ENCODE data around the gene NFE2L1.

The NFE2L1 gene

DNA sequence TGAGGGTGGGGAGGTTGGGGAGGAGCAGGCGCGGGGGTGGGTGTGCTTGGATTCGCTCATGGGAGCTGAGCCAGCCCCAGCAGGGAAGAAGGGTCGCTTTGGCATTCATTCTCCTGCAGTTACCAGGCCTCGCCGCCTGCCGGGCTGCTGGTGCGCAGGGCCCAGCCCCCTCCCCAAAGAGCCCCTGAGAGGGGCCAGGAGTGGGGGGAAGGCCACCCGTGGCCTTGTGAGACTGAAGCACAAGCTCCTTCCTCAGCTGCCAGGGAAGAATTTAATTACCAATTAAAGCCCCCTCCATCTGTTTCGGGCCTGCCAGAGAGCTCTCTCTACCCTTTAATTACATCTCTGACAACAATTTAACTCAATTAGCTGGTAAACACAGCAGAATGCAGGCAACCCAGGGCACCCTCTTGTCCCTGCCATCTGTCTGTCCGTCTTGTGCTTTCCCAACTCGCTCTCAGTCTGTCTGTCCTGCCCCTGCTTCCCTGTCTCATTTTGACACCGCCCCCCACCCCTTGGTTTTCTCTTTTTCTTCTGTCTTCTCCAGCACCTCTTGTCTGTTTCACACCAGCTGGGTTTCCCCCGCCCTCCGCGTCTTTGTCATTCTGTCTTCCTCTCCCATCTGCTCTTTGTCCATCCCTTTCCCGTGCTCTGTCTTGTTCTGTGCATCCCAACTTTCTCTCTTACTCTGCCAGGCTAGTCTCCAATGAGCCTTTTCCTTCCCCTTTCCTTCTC lies 44.6 kb upstream of the NFE2L1 start:
- Histone ChIP-seq H3K27me3 (replicated peaks; ENCODE audit: control insufficient read depth, insufficient read depth, low read length) (no peaks in the 10 kb centered on the region), H3K36me3 (ENCODE audit: control insufficient read depth, insufficient read depth, low read length) (no peaks in the 10 kb centered on the region), H3K4me3 (replicated peaks; ENCODE audit: low read depth, low read length) (no peak overlapping the region)
- DNase-seq (ENCODE audit: extremely low read depth, insufficient read length): peak; percentile 33
- TF ChIP-seq CTCF (IDR thresholded peaks at IDR 0.05; ENCODE audit: insufficient read depth, low read length, poor library complexity, severe bottlenecking): no peak

DNA sequence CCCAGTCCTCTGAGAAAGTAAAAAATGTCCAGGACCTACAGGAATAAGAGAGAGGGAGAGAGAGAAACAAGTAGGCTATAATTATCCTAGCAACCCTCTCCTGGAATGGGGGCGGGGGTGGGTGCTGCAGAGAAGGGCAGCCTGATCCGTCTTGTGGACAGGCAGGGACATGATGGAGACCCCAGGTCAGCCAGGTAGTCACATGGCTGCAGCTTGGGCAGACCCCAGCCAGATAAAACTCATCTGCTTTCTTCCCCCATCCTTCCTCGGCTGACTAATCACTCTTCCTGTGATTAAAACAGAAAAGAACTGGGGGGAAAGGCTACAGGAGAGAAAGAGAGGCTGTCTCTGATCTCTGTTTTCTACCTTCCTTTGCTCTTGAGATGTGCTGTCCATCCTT lies 43.2 kb upstream of the NFE2L1 start:
- Histone ChIP-seq H3K4me3 (replicated peaks; ENCODE audit: low read depth, low read length) (no peak overlapping the region), H3K36me3 (ENCODE audit: control insufficient read depth, insufficient read depth, low read length) (no peaks in the 10 kb centered on the region), H3K27me3 (replicated peaks; ENCODE audit: control insufficient read depth, insufficient read depth, low read length) (no peaks in the 10 kb centered on the region)
- TF ChIP-seq CTCF (IDR thresholded peaks at IDR 0.05; ENCODE audit: insufficient read depth, low read length, poor library complexity, severe bottlenecking): no peak
- no peak for DNase-seq (ENCODE audit: extremely low read depth, insufficient read length)

DNA sequence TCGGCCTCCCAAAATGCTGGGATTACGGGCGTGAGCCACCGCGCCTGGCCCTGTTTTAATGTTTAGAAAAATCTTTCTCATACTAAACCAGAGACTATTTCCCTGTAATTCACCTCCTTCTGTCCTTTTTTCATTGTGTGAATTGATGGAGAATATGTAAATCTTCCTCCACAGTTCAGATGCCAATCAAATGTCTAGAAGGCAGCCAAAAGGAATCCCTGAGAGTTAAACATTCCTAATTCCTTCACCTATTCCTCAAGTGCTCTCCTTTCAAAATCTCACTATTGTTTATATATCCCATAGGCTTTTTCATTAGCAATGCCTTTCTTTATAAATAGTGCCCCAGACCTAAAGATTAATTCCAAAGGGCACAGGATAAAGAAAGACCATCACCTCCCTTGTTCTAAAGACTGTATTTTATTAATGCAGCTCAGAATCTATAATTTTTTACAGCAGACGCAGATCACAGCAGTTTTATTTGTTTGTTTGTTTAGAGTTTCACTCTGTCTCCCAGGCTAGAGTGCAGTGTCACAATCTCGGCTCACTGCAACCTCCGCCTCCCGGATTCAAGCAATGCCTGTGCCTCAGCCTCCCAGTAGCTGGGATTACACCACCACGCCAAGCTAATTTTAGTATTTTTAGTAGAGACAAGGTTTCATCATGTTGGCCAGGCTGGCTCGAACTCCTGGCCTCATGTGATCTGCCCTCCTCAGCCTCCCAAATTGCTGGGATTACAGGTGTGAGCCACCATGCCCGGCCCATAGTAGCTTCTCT lies 41.0 kb upstream of the NFE2L1 start:
- no peaks in the 10 kb centered on the region for H3K27me3 ChIP-seq (replicated peaks; ENCODE audit: control insufficient read depth, insufficient read depth, low read length)
- TF ChIP-seq CTCF (IDR thresholded peaks at IDR 0.05; ENCODE audit: insufficient read depth, low read length, poor library complexity, severe bottlenecking): no peak
- no peak for DNase-seq (ENCODE audit: extremely low read depth, insufficient read length)
- H3K4me3 ChIP-seq (replicated peaks; ENCODE audit: low read depth, low read length): no peak overlapping the region
- no peaks in the 10 kb centered on the region for H3K36me3 ChIP-seq (ENCODE audit: control insufficient read depth, insufficient read depth, low read length)

DNA sequence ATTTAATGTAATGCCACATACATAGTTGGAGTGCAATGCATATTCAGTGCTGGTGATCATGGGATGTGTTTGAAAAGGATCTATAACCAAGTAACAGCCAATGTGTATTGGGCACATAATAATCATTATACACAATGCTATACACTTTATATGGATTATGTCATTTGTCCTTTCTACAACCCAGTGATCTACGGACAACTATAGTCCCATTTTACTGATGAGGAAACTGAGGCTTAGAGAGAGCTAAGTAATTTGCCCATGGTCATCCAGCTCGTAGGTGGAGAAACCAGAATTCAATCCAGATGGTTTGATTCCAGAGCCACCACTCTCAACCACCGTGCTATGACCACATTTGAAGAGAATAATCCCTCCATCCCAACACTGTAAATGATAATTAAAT lies 38.0 kb upstream of the NFE2L1 start:
- Histone ChIP-seq H3K4me3 (replicated peaks; ENCODE audit: low read depth, low read length) (no peak overlapping the region), H3K27me3 (replicated peaks; ENCODE audit: control insufficient read depth, insufficient read depth, low read length) (no peaks in the 10 kb centered on the region; the same call in 1 of the 2 replicates), H3K36me3 (ENCODE audit: control insufficient read depth, insufficient read depth, low read length) (no peaks in the 10 kb centered on the region)
- no peak for DNase-seq (ENCODE audit: extremely low read depth, insufficient read length)
- TF ChIP-seq CTCF (IDR thresholded peaks at IDR 0.05; ENCODE audit: insufficient read depth, low read length, poor library complexity, severe bottlenecking): no peak

DNA sequence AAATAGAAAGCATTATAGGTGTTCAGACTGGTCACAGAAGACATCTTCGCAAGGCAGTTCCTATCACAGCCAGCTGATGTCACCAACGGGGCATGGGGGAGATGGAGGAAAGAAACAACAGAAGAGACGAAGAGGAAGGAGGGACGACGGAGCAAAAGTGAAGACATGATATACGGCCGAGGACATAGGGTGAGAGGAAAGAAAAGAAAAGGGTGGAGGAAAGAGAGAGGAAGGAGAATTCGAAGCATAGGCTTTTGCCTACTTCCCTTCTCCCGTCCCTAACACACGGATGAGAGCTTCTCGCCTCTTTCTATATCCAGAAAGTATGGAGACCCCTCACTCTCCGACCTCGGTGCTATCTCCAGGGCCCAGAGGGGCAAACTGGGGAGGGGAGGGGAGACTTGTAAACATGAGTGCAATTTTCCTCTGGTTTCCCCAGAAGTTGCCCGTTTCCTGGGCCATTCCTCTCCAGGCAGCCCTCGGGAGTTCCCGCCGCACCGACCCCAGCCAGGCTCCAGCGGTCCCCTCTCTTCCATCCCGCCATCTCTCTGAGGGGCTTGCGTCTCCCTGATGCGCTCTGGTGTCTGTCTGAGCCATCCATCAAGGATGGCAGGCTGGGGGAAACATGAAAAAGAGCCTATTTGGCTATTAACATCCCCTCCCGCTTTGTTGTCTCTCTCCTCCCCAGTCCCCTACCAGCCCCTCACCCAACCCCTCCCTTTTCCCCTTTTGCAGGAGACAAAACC lies 36.6 kb upstream of the NFE2L1 start:
- peak; percentile 76 for TF ChIP-seq CTCF (IDR thresholded peaks at IDR 0.05; ENCODE audit: insufficient read depth, low read length, poor library complexity, severe bottlenecking)
- no peaks in the 10 kb centered on the region; the same call in 1 of the 2 replicates for H3K27me3 ChIP-seq (replicated peaks; ENCODE audit: control insufficient read depth, insufficient read depth, low read length)
- peak overlapping the region; percentile 39 for H3K4me3 ChIP-seq (replicated peaks; ENCODE audit: low read depth, low read length)
- no peak for DNase-seq (ENCODE audit: extremely low read depth, insufficient read length)
- no peaks in the 10 kb centered on the region for H3K36me3 ChIP-seq (ENCODE audit: control insufficient read depth, insufficient read depth, low read length)
